WTC11 (cell line): Measurements from ENCODE around the gene BCKDHA. TPM values are rescaled to one million over a fixed set of nuclear protein-coding genes. Genes with fewer than 3 reads are reported as not detected.

ENCODE experiments used
- ATAC-seq: fragments of 200-7000 bp; cut with Tn5 transposase; 2 replicates; pipeline ENCODE4 v1.10.0; 2021; ENCODE audit warnings: mild to moderate bottlenecking, moderate library complexity
- CTCF ChIA-PET: fragments of 300-600 bp; sonication (Branson Sonifier 250); formaldehyde crosslinking; loops from one replicate; lab custom pipeline; 2021; ENCODE audit warnings: antibody characterized with exemption; lab: Charles Lee
- POLR2A ChIA-PET: fragments of 350-600 bp; sonication (Branson Sonifier 250); formaldehyde crosslinking; loops from one replicate; lab custom pipeline; 2021; ENCODE audit warnings: antibody characterized with exemption; lab: Charles Lee
- DNase-seq: peaks from one replicate; pipeline ENCODE4 v3.0.0; 2021; ENCODE audit warnings: low spot score
- H3K27ac Mint-ChIP-seq: 2 replicates; pipeline ENCODE4 v1.8.0; 2021; ENCODE audit warnings: mixed read lengths
- H3K27me3 Mint-ChIP-seq: 2 replicates; pipeline ENCODE4 v1.8.0; 2021; ENCODE audit warnings: low read depth, mild to moderate bottlenecking, moderate library complexity, mixed read lengths
- H3K36me3 Mint-ChIP-seq: 2 replicates; pipeline ENCODE4 v1.8.0; 2021; ENCODE audit warnings: mixed read lengths
- H3K4me1 Mint-ChIP-seq: 2 replicates; pipeline ENCODE4 v1.8.0; 2022; ENCODE audit warnings: mixed read lengths
- H3K4me3 Mint-ChIP-seq: 2 replicates; pipeline ENCODE4 v1.8.0; 2021; ENCODE audit warnings: mild to moderate bottlenecking, moderate library complexity, mixed read lengths
- H3K9me3 Mint-ChIP-seq: 2 replicates; pipeline ENCODE4 v1.8.0; 2021; ENCODE audit warnings: mixed read lengths
- ETV6 ChIP-seq: sonication (generic); formaldehyde crosslinking; IDR thresholded peaks from 2 replicates; pipeline ENCODE4 v1.8.1; 2022; ENCODE audit warnings: mild to moderate bottlenecking, missing genetic modification reagents
- JAZF1 ChIP-seq: fragments of 250-450 bp; sonication (Bioruptor Pico); IDR thresholded peaks from 2 replicates; pipeline ENCODE4 v1.9.0; 2021; ENCODE audit warnings: moderate library complexity, mild to moderate bottlenecking, inconsistent platforms
- NR3C1 ChIP-seq: sonication (generic); formaldehyde crosslinking; conservative IDR thresholded peaks from 2 replicates; pipeline ENCODE4 v1.8.1; 2023; ENCODE audit warnings: low read depth, mild to moderate bottlenecking, missing genetic modification reagents
- PRRX2 ChIP-seq: fragments of 250-450 bp; sonication (Bioruptor Pico); IDR thresholded peaks from 2 replicates; pipeline ENCODE4 v1.8.0; 2021; ENCODE audit warnings: mild to moderate bottlenecking
- RELA ChIP-seq: sonication (generic); formaldehyde crosslinking; IDR thresholded peaks from 2 replicates; pipeline ENCODE4 v1.8.1; 2022; ENCODE audit warnings: missing genetic modification reagents, mild to moderate bottlenecking, borderline replicate concordance
- TEAD4 ChIP-seq: sonication (generic); formaldehyde crosslinking; IDR thresholded peaks from 2 replicates; pipeline ENCODE4 v1.8.0; 2022; ENCODE audit warnings: mild to moderate bottlenecking, missing genetic modification reagents
- ZBTB21 ChIP-seq: sonication (generic); formaldehyde crosslinking; IDR thresholded peaks from 2 replicates; pipeline ENCODE4 v1.8.1; 2023; ENCODE audit warnings: mild to moderate bottlenecking, missing genetic modification reagents, borderline replicate concordance
- ZNF121 ChIP-seq: sonication (generic); formaldehyde crosslinking; IDR thresholded peaks from 2 replicates; pipeline ENCODE4 v1.8.0; 2023; ENCODE audit warnings: missing genetic modification reagents
- ZNF317 ChIP-seq: sonication (generic); formaldehyde crosslinking; IDR thresholded peaks from 2 replicates; pipeline ENCODE4 v1.8.1; 2023; ENCODE audit warnings: low read depth, mild to moderate bottlenecking, moderate library complexity, missing genetic modification reagents, borderline replicate concordance
- total RNA-seq: library from RNA; stranded (reverse); gene quantifications from 3 replicates; pipeline ENCODE4 v1.2.3, GENCODE V29; 2021
- TF ChIP-seq, protein P1 (sequence below): fragments of 250-450 bp; sonication (Bioruptor Pico); IDR thresholded peaks from 2 replicates; pipeline ENCODE4 v1.9.0; 2021; ENCODE audit warnings: mild to moderate bottlenecking
- TF ChIP-seq, protein P2 (sequence below): sonication (generic); formaldehyde crosslinking; IDR thresholded peaks from 2 replicates; pipeline ENCODE4 v1.8.0; 2023; ENCODE audit warnings: missing genetic modification reagents
- TF ChIP-seq, protein P3 (sequence below): fragments of 250-450 bp; sonication (Bioruptor Pico); IDR thresholded peaks from 2 replicates; pipeline ENCODE4 v1.9.0; 2021; ENCODE audit warnings: mild to moderate bottlenecking, borderline replicate concordance
- TF ChIP-seq, protein P4 (sequence below): sonication (generic); formaldehyde crosslinking; IDR thresholded peaks from 2 replicates; pipeline ENCODE4 v1.8.0; 2022; ENCODE audit warnings: mild to moderate bottlenecking, missing genetic modification reagents
- TF ChIP-seq, protein P5 (sequence below): sonication (generic); formaldehyde crosslinking; conservative IDR thresholded peaks from 2 replicates; pipeline ENCODE4 v1.8.1; 2022; ENCODE audit warnings: mild to moderate bottlenecking, missing genetic modification reagents

Gene BCKDHA
- total RNA-seq, 1 experiment from 2014 or later, result 18.8 TPM

DNA sequence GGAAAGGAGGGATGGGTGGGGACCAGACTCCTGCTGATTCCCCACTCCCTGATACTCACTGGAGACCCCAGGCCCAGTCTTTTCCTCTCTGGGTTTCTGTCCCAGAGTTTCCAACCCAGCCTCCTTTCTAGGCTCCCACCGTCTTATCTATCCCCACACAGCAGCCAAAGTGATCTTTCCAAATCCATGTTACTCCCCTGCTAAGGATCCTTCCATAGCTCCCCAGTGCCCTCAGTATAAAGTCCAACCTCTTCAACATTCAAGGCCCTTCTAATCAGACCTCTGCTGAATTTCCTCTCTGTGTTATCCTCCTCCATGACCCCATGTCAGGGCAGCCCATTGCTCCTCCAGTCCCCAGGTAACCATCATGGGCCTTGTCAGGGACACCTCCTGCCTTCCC, 42.6 kb upstream of the BCKDHA start (continued):
- TF ChIP-seq, protein P1, sequence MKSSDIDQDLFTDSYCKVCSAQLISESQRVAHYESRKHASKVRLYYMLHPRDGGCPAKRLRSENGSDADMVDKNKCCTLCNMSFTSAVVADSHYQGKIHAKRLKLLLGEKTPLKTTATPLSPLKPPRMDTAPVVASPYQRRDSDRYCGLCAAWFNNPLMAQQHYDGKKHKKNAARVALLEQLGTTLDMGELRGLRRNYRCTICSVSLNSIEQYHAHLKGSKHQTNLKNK (CRISPR knock-in tag), result no peak
- TF ChIP-seq NR3C1 (CRISPR knock-in tag) (no peak), JAZF1 (CRISPR knock-in tag) (no peak), RELA (CRISPR knock-in tag) (no peak), PRRX2 (CRISPR knock-in tag) (no peak)

DNA sequence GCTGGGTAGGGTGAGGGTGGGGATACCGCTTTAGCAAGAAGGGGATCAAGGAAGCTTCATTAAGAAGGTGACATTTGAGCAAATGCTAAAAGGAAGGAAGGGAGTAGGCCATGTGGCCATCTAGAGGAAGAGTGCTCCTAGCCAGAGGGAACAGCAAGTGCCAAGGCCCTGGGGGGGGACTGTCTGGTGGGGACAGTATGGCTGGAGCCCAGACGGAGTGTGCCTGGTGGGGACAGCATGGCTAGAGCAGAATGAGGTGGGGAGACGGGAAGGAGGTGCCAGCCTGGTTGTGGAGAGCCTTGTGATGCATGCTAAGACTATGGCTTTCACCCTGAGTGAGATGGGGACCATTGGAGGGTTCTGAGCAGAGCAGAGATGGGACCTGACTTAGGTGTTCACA, 41.8 kb upstream of the BCKDHA start:
- DNase-seq (no peak), ATAC-seq (no peak)
- no peaks in the 10 kb centered on the region for H3K9me3 Mint-ChIP-seq
- H3K36me3 Mint-ChIP-seq, result no peaks in the 10 kb centered on the region
- H3K27ac Mint-ChIP-seq, result no peak overlapping the region
- ChIA-PET POLR2A (no interaction called here), CTCF (interaction anchor here (1.0 to 6.2 kb wide), 4 partner anchors 9 to 74 kb away, joined by 3 to 103 read pairs (median 24); partner anchors contain the start of gene B9D2)
- no peak overlapping the region for H3K4me3 Mint-ChIP-seq
- H3K4me1 Mint-ChIP-seq, result peaks cover 13% of the 10 kb centered on the region
- peaks cover 36% of the 10 kb centered on the region for H3K27me3 Mint-ChIP-seq
- TF ChIP-seq, protein P2, sequence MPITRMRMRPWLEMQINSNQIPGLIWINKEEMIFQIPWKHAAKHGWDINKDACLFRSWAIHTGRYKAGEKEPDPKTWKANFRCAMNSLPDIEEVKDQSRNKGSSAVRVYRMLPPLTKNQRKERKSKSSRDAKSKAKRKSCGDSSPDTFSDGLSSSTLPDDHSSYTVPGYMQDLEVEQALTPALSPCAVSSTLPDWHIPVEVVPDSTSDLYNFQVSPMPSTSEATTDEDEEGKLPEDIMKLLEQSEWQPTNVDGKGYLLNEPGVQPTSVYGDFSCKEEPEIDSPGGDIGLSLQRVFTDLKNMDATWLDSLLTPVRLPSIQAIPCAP, result no peak
- TF ChIP-seq, protein P3, sequence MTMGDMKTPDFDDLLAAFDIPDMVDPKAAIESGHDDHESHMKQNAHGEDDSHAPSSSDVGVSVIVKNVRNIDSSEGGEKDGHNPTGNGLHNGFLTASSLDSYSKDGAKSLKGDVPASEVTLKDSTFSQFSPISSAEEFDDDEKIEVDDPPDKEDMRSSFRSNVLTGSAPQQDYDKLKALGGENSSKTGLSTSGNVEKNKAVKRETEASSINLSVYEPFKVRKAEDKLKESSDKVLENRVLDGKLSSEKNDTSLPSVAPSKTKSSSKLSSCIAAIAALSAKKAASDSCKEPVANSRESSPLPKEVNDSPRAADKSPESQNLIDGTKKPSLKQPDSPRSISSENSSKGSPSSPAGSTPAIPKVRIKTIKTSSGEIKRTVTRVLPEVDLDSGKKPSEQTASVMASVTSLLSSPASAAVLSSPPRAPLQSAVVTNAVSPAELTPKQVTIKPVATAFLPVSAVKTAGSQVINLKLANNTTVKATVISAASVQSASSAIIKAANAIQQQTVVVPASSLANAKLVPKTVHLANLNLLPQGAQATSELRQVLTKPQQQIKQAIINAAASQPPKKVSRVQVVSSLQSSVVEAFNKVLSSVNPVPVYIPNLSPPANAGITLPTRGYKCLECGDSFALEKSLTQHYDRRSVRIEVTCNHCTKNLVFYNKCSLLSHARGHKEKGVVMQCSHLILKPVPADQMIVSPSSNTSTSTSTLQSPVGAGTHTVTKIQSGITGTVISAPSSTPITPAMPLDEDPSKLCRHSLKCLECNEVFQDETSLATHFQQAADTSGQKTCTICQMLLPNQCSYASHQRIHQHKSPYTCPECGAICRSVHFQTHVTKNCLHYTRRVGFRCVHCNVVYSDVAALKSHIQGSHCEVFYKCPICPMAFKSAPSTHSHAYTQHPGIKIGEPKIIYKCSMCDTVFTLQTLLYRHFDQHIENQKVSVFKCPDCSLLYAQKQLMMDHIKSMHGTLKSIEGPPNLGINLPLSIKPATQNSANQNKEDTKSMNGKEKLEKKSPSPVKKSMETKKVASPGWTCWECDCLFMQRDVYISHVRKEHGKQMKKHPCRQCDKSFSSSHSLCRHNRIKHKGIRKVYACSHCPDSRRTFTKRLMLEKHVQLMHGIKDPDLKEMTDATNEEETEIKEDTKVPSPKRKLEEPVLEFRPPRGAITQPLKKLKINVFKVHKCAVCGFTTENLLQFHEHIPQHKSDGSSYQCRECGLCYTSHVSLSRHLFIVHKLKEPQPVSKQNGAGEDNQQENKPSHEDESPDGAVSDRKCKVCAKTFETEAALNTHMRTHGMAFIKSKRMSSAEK (CRISPR knock-in tag), result no peak
- TF ChIP-seq, all 79 proteins: peak for 0

DNA sequence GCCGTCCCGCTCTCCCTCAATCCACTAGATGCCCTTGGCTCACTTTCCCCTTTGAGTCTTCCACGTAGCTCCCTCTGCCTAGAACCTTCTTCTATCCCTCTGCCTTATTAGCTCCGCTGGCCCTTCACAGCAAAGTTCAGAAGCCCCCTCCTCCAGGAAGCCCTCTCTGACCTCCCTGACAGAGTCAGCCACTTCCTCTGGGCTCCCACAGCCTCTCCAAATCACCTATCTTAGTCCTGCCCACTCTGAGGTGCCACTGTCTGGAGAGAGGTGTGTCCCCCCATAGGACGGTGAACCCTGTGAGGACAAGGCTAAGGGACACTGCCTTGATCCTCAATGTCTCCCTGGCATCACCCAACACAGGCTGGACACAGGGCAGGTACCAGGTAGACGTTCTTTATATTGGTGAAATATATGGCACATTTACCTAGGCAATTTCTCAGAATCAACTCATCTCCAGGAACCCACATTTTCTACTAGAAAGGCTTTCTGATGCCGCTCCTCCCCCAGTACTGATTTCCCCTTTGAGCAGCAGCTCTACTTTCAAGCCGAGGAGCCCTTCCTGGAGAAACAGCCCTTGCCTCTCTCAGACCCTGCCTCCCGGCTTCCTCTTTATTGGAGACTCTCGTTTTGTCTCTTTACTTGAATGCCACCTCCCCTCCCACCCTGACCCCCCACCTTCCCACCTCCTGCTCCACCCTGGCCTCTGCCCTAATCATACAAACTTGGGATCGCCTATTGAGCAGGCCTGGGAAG, 40.5 kb upstream of the BCKDHA start:
- POLR2A ChIA-PET, result no interaction called here
- Mint-ChIP-seq H3K36me3 (no peaks in the 10 kb centered on the region), H3K27ac (no peak overlapping the region), H3K4me3 (no peak overlapping the region), H3K27me3 (peaks cover 23% of the 10 kb centered on the region), H3K4me1 (peaks cover 5% of the 10 kb centered on the region), H3K9me3 (no peaks in the 10 kb centered on the region)
- TF ChIP-seq JAZF1 (CRISPR knock-in tag) (no peak), ZNF317 (CRISPR knock-in tag) (no peak), ZNF121 (CRISPR knock-in tag) (no peak), ZBTB21 (CRISPR knock-in tag) (no peak), TEAD4 (CRISPR knock-in tag) (no peak), ETV6 (CRISPR knock-in tag) (no peak)
- TF ChIP-seq, protein P4, sequence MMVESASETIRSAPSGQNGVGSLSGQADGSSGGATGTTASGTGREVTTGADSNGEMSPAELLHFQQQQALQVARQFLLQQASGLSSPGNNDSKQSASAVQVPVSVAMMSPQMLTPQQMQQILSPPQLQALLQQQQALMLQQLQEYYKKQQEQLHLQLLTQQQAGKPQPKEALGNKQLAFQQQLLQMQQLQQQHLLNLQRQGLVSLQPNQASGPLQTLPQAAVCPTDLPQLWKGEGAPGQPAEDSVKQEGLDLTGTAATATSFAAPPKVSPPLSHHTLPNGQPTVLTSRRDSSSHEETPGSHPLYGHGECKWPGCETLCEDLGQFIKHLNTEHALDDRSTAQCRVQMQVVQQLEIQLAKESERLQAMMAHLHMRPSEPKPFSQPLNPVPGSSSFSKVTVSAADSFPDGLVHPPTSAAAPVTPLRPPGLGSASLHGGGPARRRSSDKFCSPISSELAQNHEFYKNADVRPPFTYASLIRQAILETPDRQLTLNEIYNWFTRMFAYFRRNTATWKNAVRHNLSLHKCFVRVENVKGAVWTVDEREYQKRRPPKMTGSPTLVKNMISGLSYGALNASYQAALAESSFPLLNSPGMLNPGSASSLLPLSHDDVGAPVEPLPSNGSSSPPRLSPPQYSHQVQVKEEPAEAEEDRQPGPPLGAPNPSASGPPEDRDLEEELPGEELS (CRISPR knock-in tag), result no peak
- TF ChIP-seq, protein P5, sequence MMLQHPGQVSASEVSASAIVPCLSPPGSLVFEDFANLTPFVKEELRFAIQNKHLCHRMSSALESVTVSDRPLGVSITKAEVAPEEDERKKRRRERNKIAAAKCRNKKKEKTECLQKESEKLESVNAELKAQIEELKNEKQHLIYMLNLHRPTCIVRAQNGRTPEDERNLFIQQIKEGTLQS, result no peak
- ATAC-seq (no peak), DNase-seq (no peak)
- CTCF ChIA-PET, result interaction anchor here (1.0 to 6.2 kb wide), 4 partner anchors 9 to 31 kb away, joined by 3 to 44 read pairs (median 4); no protein-coding TSS in a partner anchor
